K562 (cell line): ENCODE data around the gene PELI1.

ENCODE experiments used
- PCBP1 ChIP-seq: fragments of 200-400 bp; formaldehyde crosslinking; IDR thresholded peaks from 2 replicates; pipeline ENCODE4 v1.6.1; 2018; ENCODE audit warnings: mild to moderate bottlenecking, low read depth, low read length; ENCODE audit not compliant: poor library complexity, severe bottlenecking
- RAD21 ChIP-seq, 2 experiments: fragments of 250-450 bp in 1 of 2; fragments of 450-650 bp in 1 of 2; sonication (Bioruptor Pico) in 1 of 2; formaldehyde crosslinking in 1 of 2; IDR thresholded peaks in 1 of 2; conservative IDR thresholded peaks in 1 of 2; 2 replicates each; pipeline versions ENCODE4 v1.4.0 to v1.8.0; 2020 to 2022; ENCODE audit warnings: mild to moderate bottlenecking in 2 of 2, moderate library complexity in 1 of 2
- SRSF1 ChIP-seq: fragments of 200-400 bp; formaldehyde crosslinking; IDR thresholded peaks from 2 replicates; pipeline ENCODE4 v1.6.1; 2017; ENCODE audit warnings: mild to moderate bottlenecking, low read depth, low read length, moderate library complexity
- TF ChIP-seq, protein P1 (sequence below), 3 experiments: IDR thresholded peaks in 2 of 3; conservative IDR thresholded peaks in 1 of 3; 2 replicates each; pipeline ENCODE4 v1.5.1; 2011 to 2012; ENCODE audit warnings: low read length in 3 of 3, mild to moderate bottlenecking in 3 of 3, control low read depth in 2 of 3, improper control_type of control experiment in 1 of 3, inconsistent platforms in 1 of 3, low read depth in 1 of 3, mixed read lengths in 1 of 3, moderate library complexity in 1 of 3; ENCODE audit not compliant: insufficient read depth in 2 of 3
- TF ChIP-seq, protein P2 (sequence below): fragments of 450-650 bp; IDR thresholded peaks from 2 replicates; pipeline ENCODE4 v1.6.1; 2016; ENCODE audit warnings: borderline replicate concordance

DNA sequence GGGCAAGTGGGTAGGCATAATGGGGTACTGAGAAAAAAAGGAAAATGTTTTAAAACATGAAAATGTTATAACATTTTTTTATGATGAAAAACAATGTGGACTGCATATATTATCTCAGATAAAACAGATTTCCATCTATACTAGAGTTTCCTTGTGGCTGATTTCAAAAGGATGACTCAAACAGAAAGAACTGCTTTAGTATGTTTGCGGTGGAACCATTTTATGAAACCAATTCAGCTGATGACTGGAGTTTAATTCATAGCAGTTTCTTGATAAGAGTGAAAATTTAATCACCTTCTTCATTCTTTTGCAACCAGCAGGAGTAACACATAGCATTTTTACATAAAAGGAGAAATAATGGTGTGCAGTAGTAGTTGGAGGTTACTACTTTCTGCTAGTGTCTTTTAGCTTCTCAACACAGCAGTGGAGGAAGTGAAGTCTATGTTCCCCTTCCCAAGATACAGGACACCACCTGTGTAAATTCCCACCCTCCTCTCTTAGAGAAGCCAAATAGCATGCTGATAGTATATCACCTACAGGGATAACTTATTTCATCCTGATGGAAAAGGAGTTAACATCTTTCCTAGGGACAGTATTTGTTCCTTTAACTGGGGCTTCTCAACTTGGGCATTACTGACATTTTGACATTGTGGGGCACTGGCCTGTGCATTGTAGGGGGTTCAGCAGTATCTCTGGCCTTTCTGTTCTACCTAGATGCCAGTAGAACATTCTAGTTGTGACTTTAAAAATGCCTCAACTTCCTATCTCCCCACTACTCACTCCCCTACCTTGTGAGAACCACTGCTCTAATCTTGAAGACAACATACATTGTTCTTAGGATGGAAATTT is 29.9 kb downstream of the PELI1 start:
- TF ChIP-seq, protein P1, sequence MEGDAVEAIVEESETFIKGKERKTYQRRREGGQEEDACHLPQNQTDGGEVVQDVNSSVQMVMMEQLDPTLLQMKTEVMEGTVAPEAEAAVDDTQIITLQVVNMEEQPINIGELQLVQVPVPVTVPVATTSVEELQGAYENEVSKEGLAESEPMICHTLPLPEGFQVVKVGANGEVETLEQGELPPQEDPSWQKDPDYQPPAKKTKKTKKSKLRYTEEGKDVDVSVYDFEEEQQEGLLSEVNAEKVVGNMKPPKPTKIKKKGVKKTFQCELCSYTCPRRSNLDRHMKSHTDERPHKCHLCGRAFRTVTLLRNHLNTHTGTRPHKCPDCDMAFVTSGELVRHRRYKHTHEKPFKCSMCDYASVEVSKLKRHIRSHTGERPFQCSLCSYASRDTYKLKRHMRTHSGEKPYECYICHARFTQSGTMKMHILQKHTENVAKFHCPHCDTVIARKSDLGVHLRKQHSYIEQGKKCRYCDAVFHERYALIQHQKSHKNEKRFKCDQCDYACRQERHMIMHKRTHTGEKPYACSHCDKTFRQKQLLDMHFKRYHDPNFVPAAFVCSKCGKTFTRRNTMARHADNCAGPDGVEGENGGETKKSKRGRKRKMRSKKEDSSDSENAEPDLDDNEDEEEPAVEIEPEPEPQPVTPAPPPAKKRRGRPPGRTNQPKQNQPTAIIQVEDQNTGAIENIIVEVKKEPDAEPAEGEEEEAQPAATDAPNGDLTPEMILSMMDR (IDR thresholded peaks at IDR 0.05 in 2 of 3, conservative IDR thresholded peaks at IDR 0.05 in 1 of 3; ENCODE audit: insufficient read depth in 2 of 3, low read depth in 1 of 3, low read length in 3 of 3) = no peak
- TF ChIP-seq RAD21 (CRISPR knock-in tag; conservative IDR thresholded peaks at IDR 0.05 in 1 of 2, IDR thresholded peaks at IDR 0.05 in 1 of 2) (no peak), SRSF1 (no peak), PCBP1 (no peak)
- TF ChIP-seq, protein P2, sequence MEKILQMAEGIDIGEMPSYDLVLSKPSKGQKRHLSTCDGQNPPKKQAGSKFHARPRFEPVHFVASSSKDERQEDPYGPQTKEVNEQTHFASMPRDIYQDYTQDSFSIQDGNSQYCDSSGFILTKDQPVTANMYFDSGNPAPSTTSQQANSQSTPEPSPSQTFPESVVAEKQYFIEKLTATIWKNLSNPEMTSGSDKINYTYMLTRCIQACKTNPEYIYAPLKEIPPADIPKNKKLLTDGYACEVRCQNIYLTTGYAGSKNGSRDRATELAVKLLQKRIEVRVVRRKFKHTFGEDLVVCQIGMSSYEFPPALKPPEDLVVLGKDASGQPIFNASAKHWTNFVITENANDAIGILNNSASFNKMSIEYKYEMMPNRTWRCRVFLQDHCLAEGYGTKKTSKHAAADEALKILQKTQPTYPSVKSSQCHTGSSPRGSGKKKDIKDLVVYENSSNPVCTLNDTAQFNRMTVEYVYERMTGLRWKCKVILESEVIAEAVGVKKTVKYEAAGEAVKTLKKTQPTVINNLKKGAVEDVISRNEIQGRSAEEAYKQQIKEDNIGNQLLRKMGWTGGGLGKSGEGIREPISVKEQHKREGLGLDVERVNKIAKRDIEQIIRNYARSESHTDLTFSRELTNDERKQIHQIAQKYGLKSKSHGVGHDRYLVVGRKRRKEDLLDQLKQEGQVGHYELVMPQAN = no peak
